Measurements from ENCODE around the gene COL1A1.
A peak's percentile ranks its signal among the peaks of the same experiment; 100 is the strongest.

The COL1A1 gene

DNA sequence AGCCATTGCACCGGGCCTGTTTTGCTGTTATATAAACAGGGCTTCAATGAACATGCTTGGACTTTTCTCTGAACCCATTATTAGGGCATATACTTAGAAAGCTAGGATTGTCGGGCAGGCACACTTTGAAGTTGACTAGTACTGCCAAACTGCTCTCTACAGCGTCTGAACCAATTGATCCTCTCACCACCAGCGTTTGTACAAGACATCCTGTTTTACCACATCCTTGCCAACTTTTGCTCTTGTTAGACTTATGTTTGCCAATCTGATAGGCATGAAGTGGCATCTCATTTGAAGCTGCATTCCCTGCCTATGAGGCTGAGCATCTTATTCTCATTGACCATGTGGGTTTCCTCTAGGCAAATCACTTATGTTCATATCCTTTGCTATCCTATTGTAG lies 43.5 kb downstream of the COL1A1 start:
- no peak for FAIRE-seq
- no peak for DNase-seq (ENCODE audit: low spot score)

DNA sequence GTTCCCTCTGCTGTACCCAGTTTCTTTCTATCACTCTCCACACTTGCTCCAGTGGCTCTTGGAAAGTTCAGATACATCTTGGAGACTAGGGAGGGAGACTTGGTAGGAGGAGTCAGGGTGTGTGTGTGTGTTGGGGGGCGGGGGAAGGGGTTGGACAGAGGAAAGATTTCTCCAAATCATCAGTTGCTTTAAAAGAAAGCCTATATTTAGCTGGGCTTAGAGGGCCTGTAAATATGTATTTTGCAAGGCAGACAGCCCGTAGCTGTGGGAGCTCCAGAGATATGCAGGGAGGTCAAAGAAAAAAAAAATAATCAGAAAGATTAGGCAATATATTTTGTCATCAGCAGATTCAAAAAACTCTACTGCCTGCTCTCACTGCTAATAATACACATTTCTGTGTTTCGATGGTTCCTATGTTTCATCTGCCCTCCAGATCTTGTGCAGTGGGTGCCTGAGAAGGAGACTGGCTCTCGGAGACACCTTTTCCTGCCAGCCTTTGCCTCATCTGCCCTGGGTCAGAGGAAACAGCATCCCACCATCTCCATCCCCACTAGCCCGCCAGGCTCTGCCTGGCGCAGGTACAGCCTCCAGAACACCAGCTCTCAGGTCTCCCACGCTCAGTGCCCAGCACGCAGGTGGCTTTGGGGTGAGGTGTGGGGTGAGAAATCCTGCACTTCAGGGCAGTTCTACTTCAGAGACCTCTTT lies 46.2 kb downstream of the COL1A1 start:
- DNase-seq (ENCODE audit: low spot score) (no peak), FAIRE-seq (no peak)

DNA sequence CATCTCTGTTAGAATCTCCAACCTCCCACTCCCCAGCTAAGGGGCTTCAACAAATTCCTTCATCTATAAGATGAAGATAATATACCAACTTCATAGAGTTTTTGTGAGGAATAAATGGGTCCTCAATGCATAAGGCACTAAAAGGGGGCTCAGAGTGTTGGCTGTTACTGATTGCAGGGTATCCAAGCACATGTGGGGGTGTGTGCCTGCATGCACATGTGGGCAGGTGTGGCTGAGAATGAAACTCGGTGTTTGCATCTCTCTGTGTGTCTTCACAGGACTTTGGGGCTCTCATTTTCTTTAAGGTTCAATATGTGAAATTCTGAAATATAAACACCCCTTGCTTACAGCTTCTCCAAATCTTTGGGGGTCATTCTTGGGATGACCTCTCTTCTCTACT lies 46.8 kb downstream of the COL1A1 start:
- DNase-seq (ENCODE audit: low spot score) (no peak), FAIRE-seq (no peak)

DNA sequence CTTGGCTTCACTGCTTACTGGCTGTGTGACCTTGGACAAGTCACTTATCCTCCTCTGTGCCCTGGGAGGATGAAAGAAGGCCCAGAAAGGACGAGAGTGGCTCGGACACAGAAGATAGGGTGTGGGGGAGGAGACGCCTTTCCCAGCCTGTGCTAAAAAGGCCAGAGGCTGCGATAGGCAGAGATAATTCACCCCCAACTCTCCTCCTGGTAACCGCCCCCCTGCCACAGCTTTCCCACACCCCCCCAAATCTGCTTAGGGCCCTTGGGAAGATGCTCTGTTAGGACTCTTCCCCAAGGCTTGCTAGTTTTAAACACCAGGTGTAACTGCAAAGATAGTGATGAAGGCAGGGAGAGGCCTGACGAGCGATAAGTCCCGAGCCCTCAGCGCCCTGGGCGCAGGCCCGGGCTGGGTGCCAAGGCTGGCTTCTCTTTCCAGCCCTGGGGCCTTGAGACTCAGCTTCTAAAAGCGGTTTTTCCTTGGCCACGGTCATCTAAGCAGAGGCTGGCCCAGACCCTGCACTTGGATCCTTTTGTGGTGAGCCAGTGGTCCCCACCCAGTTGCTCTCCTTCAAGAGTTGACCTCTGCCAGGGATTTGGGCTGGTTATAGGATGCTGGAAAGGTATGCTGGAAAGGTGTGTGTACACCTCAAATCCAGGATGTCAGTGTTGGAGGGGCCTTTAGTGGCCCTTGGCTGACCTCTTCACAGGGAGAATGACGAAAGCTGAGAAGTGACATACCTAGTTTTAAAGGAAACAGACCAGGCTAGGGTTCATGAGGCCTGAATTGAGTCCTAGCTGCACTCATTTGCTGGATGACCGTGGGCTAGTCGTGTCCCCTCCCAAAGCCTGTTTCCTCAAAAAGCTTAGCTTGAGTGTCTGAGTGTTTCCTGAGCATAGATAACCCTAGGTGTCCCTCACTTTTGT lies 47.5 kb downstream of the COL1A1 start:
- DNase-seq (ENCODE audit: low spot score): no peak
- no peak for FAIRE-seq

DNA sequence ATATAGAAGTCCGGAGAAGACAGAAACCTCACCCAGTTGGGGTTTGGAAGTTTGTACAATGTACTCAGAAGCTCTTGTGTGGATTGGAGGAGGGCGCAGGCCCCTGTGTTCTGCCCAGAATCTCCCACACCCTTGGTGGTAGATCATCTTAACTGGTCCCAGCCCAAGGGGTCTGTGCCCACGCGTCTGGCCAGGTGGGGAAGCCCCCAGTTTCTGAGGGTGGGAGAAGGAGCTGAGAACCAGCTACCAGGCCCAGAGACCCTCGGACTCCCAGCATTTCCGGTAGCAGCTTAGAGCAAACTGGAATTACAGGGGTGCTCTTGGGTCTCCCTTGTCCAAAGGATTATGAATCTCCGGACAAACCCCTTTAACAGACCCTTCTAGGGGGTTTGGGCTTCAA lies 48.7 kb downstream of the COL1A1 start:
- DNase-seq (ENCODE audit: low spot score) (no peak), FAIRE-seq (no peak)

DNA sequence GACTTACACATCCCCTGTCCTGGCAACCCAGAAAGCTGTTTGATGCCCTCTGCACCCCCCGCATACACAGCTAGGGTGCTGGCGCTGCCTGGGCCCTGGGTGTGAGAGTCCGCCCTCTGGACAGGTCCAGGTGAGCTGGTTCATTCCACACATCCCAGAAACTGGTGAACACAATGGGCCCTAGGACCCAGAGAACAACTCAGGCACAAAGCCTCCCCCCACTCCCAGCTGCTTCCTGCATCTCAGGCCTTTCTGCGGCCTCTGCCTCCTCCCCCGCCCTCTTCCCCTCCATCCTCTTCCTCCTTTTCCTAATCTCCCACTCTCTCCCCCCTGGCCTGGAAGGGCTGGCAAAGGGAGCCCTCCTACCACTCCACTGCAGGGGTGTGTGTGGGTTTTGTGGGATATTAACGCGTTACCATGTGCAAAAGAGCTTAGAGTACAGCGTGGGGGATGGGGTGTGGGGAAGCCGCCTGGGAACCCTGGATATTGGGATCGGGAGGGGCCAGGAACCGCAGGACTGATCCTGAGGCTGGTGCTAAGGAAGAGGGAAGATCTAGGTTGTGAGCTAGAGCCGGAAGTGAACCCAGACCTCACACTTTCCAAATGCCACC lies 49.4 kb downstream of the COL1A1 start:
- DNase-seq (ENCODE audit: low spot score): peak; percentile 83
- no peak for FAIRE-seq

DNA sequence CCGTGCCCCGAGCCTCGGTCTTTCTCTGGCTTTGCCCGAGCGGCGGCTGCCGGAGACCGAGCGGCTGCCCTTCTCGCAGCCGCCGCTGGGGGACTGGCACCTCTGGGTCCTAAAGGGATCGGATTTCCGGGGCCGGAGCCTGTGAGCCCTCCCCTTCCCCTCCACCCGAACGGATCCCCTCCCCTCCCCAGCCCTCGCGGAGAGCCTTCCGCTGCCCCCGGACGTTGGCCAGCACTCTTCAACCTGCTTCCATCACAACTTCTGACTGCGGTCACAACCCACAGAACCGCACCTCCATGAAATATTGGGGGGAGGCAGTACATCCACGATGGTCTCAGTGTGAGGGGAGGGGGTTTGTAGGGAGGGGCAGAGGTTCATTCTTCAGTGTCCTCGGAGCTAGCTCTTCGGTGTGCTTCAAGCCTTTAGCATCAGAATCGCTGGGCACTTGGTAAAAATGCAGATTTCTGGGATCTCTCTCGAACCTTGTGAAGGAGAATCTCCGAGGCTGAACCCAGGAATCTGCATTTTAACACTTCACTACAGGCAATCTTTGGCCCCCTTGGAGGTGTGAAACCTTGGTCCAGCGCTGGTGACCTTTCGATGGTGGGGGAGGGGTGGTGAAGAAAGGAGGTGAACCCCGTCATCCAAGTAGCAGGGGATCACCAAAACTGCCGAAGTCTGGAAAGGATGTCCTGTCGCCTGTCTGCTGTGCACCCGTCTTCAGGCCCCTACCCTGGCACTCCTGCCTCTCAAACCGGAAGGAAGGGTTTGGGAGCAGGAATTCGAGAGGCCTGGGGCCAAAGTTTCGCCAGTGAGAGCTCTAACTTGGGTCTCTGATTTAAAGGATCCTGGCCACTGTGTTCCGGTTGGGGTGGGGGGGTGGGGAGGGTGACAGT lies 50.1 kb downstream of the COL1A1 start:
- DNase-seq (ENCODE audit: low spot score) (peak; percentile 82), FAIRE-seq (no peak)

DNA sequence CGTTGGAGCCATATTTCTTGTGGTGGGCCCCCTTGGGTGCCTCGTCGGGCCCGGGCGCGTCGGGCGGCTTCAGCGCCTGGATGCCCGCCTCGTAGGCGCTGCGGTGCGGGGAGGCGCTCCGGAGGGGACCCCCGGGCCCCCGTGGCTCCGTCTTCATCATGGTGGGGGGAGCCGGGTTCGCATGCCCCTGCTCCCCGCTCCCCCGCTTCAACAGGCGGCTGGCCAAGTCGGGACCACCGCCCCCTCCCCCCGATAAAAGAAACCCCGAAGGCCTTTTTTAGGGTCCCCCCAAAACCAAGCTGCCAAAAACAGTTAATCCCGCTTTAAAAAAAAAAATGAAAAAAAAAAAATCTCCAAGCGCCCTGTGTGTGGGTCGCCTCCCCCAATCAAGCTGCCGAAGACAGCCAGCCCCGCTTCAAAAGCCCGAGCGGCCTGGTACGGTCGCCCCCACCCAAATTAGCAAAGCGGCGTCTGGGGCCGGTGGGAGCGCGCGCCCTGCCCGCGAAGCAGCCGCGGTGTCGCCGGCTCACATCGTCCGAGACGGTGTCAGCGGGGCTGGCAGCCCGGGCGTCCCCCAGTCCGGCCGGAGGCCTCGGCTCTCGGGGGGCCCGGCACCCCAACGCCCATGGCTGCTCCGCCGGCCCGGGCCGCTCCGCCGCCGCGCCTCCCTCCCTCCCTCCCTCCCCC lies 50.9 kb downstream of the COL1A1 start, which contains the start of gene PPP1R9B:
PPP1R9B (minus strand) TSS at position 324 of the 687 bp plus-strand sequence; CDS start at position 160, 164 bp downstream.
- FAIRE-seq: no peak

DNA sequence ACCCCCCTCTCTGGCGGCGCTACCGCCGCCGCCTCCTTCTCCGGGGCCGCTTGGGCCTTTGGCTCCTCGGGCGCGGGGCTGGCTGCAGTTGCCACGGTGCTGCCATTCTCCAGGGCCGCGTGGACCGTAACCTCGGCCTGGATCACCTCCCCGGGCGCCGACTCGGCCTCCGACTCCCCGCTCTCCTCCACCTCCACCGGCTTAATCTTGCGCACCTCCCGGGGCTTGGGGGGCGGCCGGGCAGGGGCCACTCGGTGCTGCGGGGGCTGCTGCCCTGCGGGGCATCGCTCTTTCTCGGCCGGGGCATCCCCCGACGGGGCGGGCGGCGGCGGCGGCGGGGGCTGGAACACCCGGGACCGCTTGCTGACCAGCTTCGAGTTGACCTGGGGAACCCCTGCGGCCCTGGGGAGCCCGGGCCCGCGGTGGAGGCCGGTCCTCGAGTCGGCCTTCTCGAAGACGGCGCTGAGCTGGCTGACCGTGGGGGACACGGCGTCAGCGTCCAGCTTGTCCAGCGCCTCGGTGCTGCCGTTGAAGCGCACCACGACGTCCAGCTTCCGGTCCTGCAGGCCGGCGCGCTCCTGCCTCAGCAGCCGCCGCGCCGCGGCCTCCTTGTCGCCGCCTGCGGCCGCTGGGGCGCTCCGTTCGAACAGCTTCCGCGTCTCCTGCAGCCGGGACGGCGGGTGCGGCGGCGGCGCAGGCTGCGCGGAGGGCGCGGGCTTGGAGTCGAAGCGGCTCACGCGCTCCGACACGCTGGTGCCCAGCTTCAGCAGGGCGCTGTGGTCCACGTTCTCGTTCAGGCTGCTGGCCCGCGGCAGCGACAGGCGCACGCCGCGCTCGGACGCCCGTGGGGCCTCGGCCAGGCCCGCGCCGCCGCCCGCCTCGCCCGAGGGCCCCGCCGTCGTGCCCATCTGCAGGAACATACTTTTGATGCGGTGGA lies 51.7 kb downstream of the COL1A1 start:
- DNase-seq (ENCODE audit: low spot score) (peak; percentile 43), FAIRE-seq (no peak)

More for the DNA sequence above, 50.9 kb downstream of the COL1A1 start, which contains the start of gene PPP1R9B:
- DNase-seq (ENCODE audit: low spot score): no peak

DNA sequence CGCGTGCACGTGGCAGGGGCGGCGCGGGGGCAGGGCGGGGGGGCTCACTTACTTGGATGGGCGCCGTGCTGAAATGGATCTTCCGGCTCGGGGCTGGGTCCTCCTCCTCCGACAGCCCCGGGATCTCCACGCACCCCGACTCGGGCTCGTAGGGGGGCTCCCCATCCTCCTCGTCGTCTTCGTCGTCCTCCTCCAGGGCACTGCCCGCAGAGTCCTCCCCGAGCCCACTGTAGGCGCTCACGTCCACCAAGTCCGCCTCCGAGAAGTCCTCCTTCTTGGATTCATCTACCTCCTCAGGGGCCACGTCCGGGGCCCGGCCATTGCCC lies 52.4 kb downstream of the COL1A1 start:
- DNase-seq (ENCODE audit: low spot score) (no peak), FAIRE-seq (no peak)

DNA sequence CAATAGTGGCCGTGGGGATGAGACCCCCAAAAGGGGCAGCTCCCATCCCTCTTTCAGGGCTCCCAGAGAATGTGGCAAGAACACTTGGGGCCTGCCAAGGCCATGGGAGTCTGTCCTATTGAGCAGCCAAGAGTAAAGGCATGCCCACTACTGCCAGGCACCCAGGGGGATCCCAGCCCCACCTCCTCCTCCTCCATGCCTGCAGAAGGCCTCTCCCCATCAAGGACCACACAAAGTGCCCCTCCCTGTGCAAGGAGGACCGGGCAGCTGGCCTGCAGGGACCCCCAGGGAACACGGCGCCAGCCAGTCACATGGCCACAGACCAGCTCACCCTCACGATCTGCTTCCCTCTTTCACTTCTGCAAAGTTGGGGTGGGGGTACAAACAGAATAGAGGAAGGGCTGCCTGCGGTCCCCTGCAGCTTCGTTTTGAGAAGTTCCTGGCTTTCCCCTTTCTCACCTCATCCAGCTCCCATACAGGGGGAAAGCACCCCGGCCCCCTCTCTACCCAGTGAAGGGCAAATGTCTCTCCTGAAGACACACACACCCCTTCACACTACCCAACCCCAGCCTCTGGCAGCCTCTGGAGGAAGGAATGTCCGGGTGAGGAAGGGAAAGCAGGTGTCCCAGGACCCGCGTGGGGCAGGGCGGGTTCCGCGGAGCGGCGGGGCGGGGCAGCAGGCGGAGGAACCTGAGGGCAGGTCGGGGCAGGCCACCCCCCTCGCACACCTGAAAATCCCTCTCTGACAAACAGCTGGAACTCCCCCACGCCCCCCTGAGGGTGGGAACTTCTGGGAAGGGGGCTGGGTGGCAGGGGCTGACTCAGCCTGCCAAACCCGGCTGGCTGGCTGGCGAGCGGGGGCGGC lies 53.0 kb downstream of the COL1A1 start:
- DNase-seq (ENCODE audit: low spot score) (peak; percentile 9), FAIRE-seq (no peak)

DNA sequence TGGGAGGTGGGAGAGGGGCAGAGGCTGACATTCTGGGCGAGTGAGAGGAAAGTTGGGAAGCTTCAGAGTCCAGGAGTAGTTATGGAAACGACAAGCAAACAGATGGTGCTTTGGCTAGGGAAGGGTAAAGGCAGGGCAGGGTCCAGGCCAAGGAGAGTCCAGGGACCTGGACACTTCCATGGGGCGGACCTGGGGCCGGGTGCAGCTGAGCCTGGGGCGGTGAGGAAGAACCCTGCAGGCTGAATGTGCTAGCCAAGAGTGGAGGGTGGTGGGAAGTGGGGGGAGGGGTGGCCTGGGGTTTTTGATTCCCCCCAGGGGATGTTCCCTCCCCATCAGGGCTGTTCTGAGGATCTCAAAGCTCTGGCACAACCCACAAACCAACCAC lies 53.6 kb downstream of the COL1A1 start:
- DNase-seq (ENCODE audit: low spot score): no peak
- FAIRE-seq: no peak

DNA sequence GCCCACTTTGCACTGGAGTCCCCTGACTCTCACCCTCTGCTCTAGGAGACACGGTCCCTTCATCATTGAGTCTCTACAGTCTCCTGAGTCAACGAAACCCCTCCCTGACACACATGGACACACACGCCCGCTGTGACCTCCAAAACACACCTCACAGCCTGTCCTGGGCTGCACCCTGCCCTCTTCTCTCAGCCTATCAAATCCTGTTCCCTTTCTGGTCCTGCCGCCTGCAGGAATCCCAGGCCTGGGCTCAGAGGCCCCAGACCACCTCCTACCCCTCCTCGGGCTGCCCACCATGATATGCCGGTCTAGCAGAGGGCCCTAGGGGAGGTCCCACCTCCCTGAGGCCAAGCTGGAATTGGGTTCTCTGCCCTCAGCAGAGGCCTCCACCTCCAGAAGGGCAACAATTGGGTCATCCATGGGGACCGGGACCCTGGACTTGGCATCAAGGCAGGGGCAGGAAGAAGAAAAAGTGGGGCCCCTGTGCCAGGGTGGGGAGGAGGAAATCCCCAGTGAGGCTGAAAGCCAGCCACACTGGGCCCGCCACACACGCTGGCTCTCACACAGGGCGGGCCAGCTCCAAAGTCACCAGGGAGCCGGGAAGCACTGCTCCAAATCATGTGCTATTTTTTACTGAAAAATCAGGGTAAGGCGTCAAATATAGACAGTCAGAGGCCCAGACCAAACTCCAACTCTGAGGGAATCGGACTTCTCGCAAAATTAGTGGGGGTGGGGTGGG lies 54.3 kb downstream of the COL1A1 start:
- FAIRE-seq: no peak
- no peak for DNase-seq (ENCODE audit: low spot score)

DNA sequence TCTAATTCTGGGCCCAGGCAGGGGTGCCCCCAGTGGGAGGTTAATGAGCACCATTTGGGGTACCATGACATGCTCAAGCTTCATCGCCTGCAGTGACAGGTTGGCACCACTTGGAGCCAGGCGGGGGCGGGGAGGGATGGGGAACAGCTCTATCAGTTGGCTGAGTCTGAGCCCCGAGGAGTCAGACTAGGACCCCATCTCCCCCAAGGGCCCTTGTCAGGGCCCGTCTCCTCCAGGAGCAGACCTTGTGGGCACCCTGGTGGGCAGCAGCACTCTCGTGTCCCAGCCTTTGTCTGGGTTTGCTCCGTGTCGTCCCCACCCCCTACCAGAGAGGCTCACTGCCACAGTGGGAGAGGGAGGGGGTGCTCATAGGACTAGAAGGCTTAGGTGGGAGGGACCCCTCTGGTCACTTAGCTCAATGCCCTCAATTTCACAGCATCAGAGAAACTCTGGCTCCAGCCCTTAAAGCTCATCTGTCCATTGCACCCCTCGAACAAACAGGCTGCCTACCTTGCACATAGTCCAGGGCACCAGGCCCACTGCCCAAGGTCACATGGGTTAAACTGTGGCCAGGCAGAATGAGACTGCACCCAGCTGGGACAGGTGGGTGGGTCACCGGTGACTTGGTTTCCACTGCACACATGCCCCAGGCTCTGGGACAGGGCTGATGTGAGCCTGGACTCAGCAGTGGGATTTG lies 55.1 kb downstream of the COL1A1 start:
- FAIRE-seq (no peak), DNase-seq (ENCODE audit: low spot score) (no peak)

DNA sequence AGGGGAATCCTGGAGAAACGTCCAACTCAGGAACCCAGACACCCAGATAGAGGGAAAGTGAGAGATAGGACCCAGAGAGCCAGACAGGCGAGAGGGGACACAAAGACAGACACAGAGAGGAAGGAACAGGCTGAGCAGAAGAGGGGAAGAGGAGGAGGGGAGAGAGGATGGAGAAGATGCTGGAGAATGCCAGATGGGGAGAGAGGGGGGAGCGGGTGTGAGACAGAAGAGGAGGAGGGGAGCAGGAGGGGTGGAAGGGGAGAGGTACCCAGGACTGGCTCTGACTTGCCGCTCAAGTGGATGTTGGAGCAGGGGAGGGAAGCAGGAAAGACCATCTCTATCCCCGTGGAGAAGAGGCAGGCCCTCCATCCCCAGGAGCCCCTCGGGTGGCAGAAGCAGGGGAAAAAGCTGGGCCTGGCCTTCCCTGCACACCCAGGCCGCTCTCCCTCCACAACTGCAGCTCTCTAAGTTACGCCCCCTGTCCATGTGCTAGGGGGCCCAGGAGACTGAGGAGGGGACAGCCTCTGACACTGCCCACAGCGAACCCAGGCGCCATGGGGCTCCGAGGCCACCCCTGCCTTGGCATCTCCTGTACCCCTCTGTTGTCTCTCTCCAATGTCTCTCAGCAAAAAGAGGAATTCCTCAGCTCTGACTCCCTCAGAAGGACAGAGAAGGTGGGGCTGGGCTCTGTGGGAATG lies 55.8 kb downstream of the COL1A1 start:
- FAIRE-seq (no peak), DNase-seq (ENCODE audit: low spot score) (no peak)

DNA sequence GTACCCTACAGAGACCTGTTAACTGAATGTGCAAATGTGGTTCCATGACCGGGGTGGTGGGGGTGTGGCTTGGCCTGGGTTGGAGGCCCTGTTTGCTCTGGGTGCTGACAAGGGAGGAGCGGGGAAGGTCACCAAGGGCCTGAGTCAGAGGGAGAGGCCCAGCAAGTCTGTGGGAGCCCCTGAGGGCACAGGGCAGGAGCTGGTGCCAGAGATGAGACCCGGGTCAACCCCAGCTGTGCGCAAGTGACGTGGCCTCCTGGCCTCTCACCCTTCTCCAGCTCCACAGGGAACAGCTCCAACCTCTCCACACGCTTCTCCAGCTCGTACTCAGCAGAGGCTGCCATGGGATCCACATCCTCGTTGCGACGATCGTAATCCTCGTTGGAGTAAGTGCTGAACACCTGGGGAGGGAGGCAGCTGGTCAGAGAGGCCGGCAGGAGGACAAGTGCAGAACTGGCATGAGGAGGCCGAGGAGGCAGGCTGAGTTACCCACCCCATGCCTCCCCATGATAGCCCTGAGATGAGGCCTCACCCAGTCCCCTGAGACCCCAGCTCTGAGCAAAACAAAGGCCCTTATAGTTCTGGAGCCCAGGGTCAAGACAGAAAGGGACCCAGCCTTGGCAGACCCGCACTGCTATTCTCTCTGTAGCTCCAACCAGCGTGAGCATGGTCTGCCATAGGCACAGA lies 56.4 kb downstream of the COL1A1 start:
- DNase-seq (ENCODE audit: low spot score) (no peak), FAIRE-seq (no peak)
